Smooth muscle cell (in vitro differentiated cells): ENCODE results near the gene CDH12. TPM values are rescaled to one million over a fixed set of nuclear protein-coding genes. Genes with fewer than 3 reads are reported as not detected.

Experiments
- DNase-seq: peaks from one replicate; lab custom pipeline; 2025; ENCODE audit not compliant: unreplicated experiment; lab: John Stamatoyannopoulos, UW
- H2AFZ ChIP-seq: fragments of 200-600 bp; sonication (generic); 2 replicates; pipeline ENCODE4 v1.6.0; 2016; ENCODE audit warnings: antibody characterized with exemption, low read depth, mild to moderate bottlenecking
- H3F3A ChIP-seq: fragments of 200-600 bp; sonication (generic); 2 replicates; pipeline ENCODE4 v1.6.0; 2017; ENCODE audit warnings: antibody characterized with exemption, low read depth
- H3K27ac ChIP-seq: fragments of 200-600 bp; sonication (generic); 2 replicates; pipeline ENCODE4 v1.5.1; 2016; ENCODE audit warnings: low read depth, mild to moderate bottlenecking
- H3K27me3 ChIP-seq: fragments of 200-600 bp; sonication (generic); 2 replicates; pipeline ENCODE4 v1.6.1; 2016; ENCODE audit warnings: low read depth, mild to moderate bottlenecking
- H3K36me3 ChIP-seq: fragments of 200-600 bp; sonication (generic); 2 replicates; pipeline ENCODE4 v1.5.1; 2016; ENCODE audit warnings: low read depth
- H3K4me1 ChIP-seq: fragments of 200-600 bp; sonication (generic); 2 replicates; pipeline ENCODE4 v1.5.1; 2016; ENCODE audit warnings: low read depth
- H3K4me2 ChIP-seq: fragments of 200-600 bp; sonication (generic); 2 replicates; pipeline ENCODE4 v1.6.0; 2016; ENCODE audit warnings: mild to moderate bottlenecking
- H3K4me3 ChIP-seq: fragments of 200-600 bp; sonication (generic); 2 replicates; pipeline ENCODE4 v1.5.1; 2016; ENCODE audit warnings: mild to moderate bottlenecking
- H3K79me2 ChIP-seq: fragments of 200-600 bp; sonication (generic); 2 replicates; pipeline ENCODE4 v1.6.0; 2016; ENCODE audit warnings: low read depth, mild to moderate bottlenecking
- H3K9ac ChIP-seq: fragments of 200-600 bp; sonication (generic); 2 replicates; pipeline ENCODE4 v1.6.0; 2016; ENCODE audit warnings: low read depth
- H3K9me3 ChIP-seq: fragments of 200-600 bp; sonication (generic); replicated peaks from 2 replicates; pipeline ENCODE4 v1.5.1; 2016; ENCODE audit warnings: low read depth
- H4K20me1 ChIP-seq: fragments of 200-600 bp; sonication (generic); 2 replicates; pipeline ENCODE4 v1.6.0; 2016; ENCODE audit warnings: low read depth
- CTCF ChIP-seq: fragments of 200-600 bp; sonication (generic); IDR thresholded peaks from 2 replicates; pipeline ENCODE4 v1.5.1; 2017; ENCODE audit warnings: borderline replicate concordance, mild to moderate bottlenecking, antibody characterized with exemption; ENCODE audit not compliant: insufficient read depth, poor library complexity, severe bottlenecking
- WGBS: methylation state at CpG from one replicate; pipeline ENCODE4 v1.1.7; 2016; ENCODE audit warnings: low lambda C conversion rate; 5-methylcytosine and 5-hydroxymethylcytosine counted together
- polyA plus RNA-seq: library from polyadenylated mRNA; unstranded; fragments of >200 nt; fragmentation: Nextera tagmentation; extraction: Ambion mirVana; gene quantifications from 2 replicates; pipeline ENCODE4 v1.2.1, GENCODE V29; 2016
- total RNA-seq: library from RNA; depleted of rRNA; stranded (reverse); fragments of >200 nt; gene quantifications from 2 replicates; pipeline ENCODE4 v1.2.3, GENCODE V29; 2014

The CDH12 gene
- total and polyA plus RNA-seq, 2 experiments from 2014 or later: not detected

- H3K4me1 ChIP-seq: no peaks in the 10 kb centered on the region
- H3K4me3 ChIP-seq: no peak overlapping the region
- H3K4me2 ChIP-seq: no peak overlapping the region
- 64% methylated on average over 5 of the region's 5 CpGs for WGBS
- H3K27ac ChIP-seq: no peak overlapping the region
- no peaks in the 10 kb centered on the region for H3K36me3 ChIP-seq
- no peak for TF ChIP-seq CTCF
- H2AFZ ChIP-seq: no peak overlapping the region
- no peaks in the 10 kb centered on the region for H4K20me1 ChIP-seq
- no peak for DNase-seq
- H3F3A ChIP-seq: no peaks in the 10 kb centered on the region
- H3K9ac ChIP-seq: no peak overlapping the region
- no peaks in the 10 kb centered on the region for H3K9me3 ChIP-seq
- no peaks in the 10 kb centered on the region for H3K79me2 ChIP-seq
- H3K27me3 ChIP-seq: no peaks in the 10 kb centered on the region
Measured at GRCh38 chr5:22102823-22103359, 750.3 kb downstream of the CDH12 start.

- DNase-seq: no peak
- 92% methylated on average over 2 of the region's 2 CpGs for WGBS
- no peak overlapping the region for H3K27ac ChIP-seq
- H3K4me3 ChIP-seq: no peak overlapping the region
- no peak overlapping the region for H3K9ac ChIP-seq
- H2AFZ ChIP-seq: no peak overlapping the region
- no peaks in the 10 kb centered on the region for H4K20me1 ChIP-seq
- H3K4me1 ChIP-seq: no peaks in the 10 kb centered on the region
- no peaks in the 10 kb centered on the region for H3K9me3 ChIP-seq
- H3F3A ChIP-seq: no peaks in the 10 kb centered on the region
- H3K36me3 ChIP-seq: no peaks in the 10 kb centered on the region
- H3K79me2 ChIP-seq: no peaks in the 10 kb centered on the region
- no peak for TF ChIP-seq CTCF
- no peaks in the 10 kb centered on the region for H3K27me3 ChIP-seq
- H3K4me2 ChIP-seq: no peak overlapping the region
Measured at GRCh38 chr5:22088517-22088916, 764.6 kb downstream of the CDH12 start.

- no peaks in the 10 kb centered on the region for H4K20me1 ChIP-seq
- no peak for DNase-seq
- WGBS: 51% methylated on average over 3 of the region's 3 CpGs
Measured at GRCh38 chr5:22079566-22079965, 773.6 kb downstream of the CDH12 start.

More at GRCh38 chr5:22079566-22079965, 773.6 kb downstream of the CDH12 start:
- no peak for TF ChIP-seq CTCF
- H3K9ac ChIP-seq: no peak overlapping the region
- H3K4me1 ChIP-seq: no peaks in the 10 kb centered on the region
- no peaks in the 10 kb centered on the region for H3K27me3 ChIP-seq
- H3K4me3 ChIP-seq: no peak overlapping the region
- H3K79me2 ChIP-seq: no peaks in the 10 kb centered on the region
- no peak overlapping the region for H3K27ac ChIP-seq
- no peaks in the 10 kb centered on the region for H3K36me3 ChIP-seq
- no peak overlapping the region for H2AFZ ChIP-seq
- no peak overlapping the region for H3K4me2 ChIP-seq
- H3K9me3 ChIP-seq: no peaks in the 10 kb centered on the region
- H3F3A ChIP-seq: no peaks in the 10 kb centered on the region
